K562 (cell line): Measurements from ENCODE around the gene UPF2. TPM values are rescaled to one million over a fixed set of nuclear protein-coding genes. Genes with fewer than 3 reads are reported as not detected.

Source experiments
- ATF4 ChIP-seq: fragments of 450-650 bp; formaldehyde crosslinking; IDR thresholded peaks from 2 replicates; pipeline ENCODE4 v1.4.0; 2022; ENCODE audit warnings: mild to moderate bottlenecking, moderate library complexity
- BRF2 ChIP-seq: IDR thresholded peaks from 3 replicates; pipeline ENCODE4 v1.6.1; 2011; ENCODE audit warnings: borderline replicate concordance, mild to moderate bottlenecking; ENCODE audit not compliant: insufficient read length, insufficient read depth
- CCAR2 ChIP-seq: fragments of 200-400 bp; formaldehyde crosslinking; IDR thresholded peaks from 2 replicates; pipeline ENCODE4 v1.6.1; 2017; ENCODE audit warnings: mild to moderate bottlenecking, low read depth, low read length
- ERF ChIP-seq: fragments of 450-650 bp; formaldehyde crosslinking; IDR thresholded peaks from 2 replicates; pipeline ENCODE4 v1.4.0; 2020; ENCODE audit warnings: mild to moderate bottlenecking, mixed read lengths
- ETV6 ChIP-seq, 3 experiments: fragments of 150-350 bp in 1 of 3; sonication (generic) in 1 of 3; formaldehyde crosslinking in 1 of 3; IDR thresholded peaks; 2 replicates each; pipeline versions ENCODE4 v1.6.1 to v1.8.0; 2014 to 2022; ENCODE audit warnings: borderline replicate concordance in 2 of 3, low read depth in 2 of 3, antibody characterized with exemption in 1 of 3, low read length in 1 of 3, mild to moderate bottlenecking in 1 of 3, missing genetic modification reagents in 1 of 3
- EZH2 ChIP-seq: IDR thresholded peaks from 2 replicates; pipeline ENCODE4 v1.6.1; 2012; ENCODE audit warnings: low read depth, mild to moderate bottlenecking, inconsistent platforms, low read length, borderline replicate concordance
- HIVEP1 ChIP-seq: fragments of 250-450 bp; sonication (Bioruptor Pico); IDR thresholded peaks from 2 replicates; pipeline ENCODE4 v1.4.0; 2020; ENCODE audit warnings: mild to moderate bottlenecking
- IRF1 ChIP-seq: sonication (generic); formaldehyde crosslinking; IDR thresholded peaks from 2 replicates; pipeline ENCODE4 v1.8.0; 2022; ENCODE audit warnings: missing genetic modification reagents, mild to moderate bottlenecking, borderline replicate concordance
- KDM4B ChIP-seq, 2 experiments: fragments of 450-650 bp in 1 of 2; sonication (generic) in 1 of 2; IDR thresholded peaks; 2 replicates each; pipeline ENCODE4 v1.6.1; 2016 to 2017; ENCODE audit warnings: borderline replicate concordance in 2 of 2, antibody characterized with exemption in 1 of 2, low read depth in 1 of 2, mild to moderate bottlenecking in 1 of 2
- L3MBTL2 ChIP-seq: fragments of 450-650 bp; IDR thresholded peaks from 2 replicates; pipeline ENCODE4 v1.6.1; 2016; ENCODE audit warnings: mild to moderate bottlenecking, moderate library complexity
- SMARCA4 ChIP-seq: fragments of 450-650 bp; IDR thresholded peaks from 2 replicates; pipeline ENCODE4 v1.6.1; 2016
- SNRNP70 ChIP-seq: fragments of 200-400 bp; formaldehyde crosslinking; optimal IDR thresholded peaks from 2 replicates; pipeline ENCODE3; 2017; ENCODE audit warnings: low read depth, low read length
- SOX6 ChIP-seq: fragments of 450-650 bp; IDR thresholded peaks from 2 replicates; pipeline ENCODE4 v1.6.1; 2014; ENCODE audit warnings: mild to moderate bottlenecking
- TAF15 ChIP-seq: fragments of 200-400 bp; formaldehyde crosslinking; IDR thresholded peaks from 2 replicates; pipeline ENCODE4 v1.6.1; 2017; ENCODE audit warnings: mild to moderate bottlenecking, low read depth, low read length, moderate library complexity
- ZBTB12 ChIP-seq: fragments of 250-450 bp; sonication (Bioruptor Pico); IDR thresholded peaks from 2 replicates; pipeline ENCODE4 v1.4.0; 2020
- ZNF561 ChIP-seq: fragments of 450-650 bp; formaldehyde crosslinking; conservative IDR thresholded peaks from 2 replicates; pipeline ENCODE4 v1.4.0; 2020; ENCODE audit warnings: mild to moderate bottlenecking, moderate library complexity
- ZNF609 ChIP-seq: sonication (generic); formaldehyde crosslinking; IDR thresholded peaks from 2 replicates; pipeline ENCODE4 v1.8.1; 2023; ENCODE audit warnings: missing genetic modification reagents, mild to moderate bottlenecking, borderline replicate concordance
- ZNF778 ChIP-seq: fragments of 450-650 bp; formaldehyde crosslinking; IDR thresholded peaks from 2 replicates; pipeline ENCODE4 v1.4.0; 2020; ENCODE audit warnings: mild to moderate bottlenecking, moderate library complexity
- polyA plus RNA-seq, 8 experiments: library from polyadenylated mRNA; depleted of rRNA in 4 of 8; stranded (reverse) in 5 of 8; unstranded in 3 of 8; fragments of >200 nt; fragmentation: Nextera tagmentation in 2 of 8; fragmentation: Illumina TruSeq in 1 of 8; extraction: Ambion mirVana in 2 of 8; extraction: Trizol in 1 of 8; gene quantifications; 2 replicates each; pipeline versions ENCODE4 v1.2.1 to v1.2.3, GENCODE V29; 2011 to 2014; ENCODE audit warnings: inconsistent platforms in 1 of 8, missing spikeins in 1 of 8
- total RNA-seq, 7 experiments: library from RNA; depleted of rRNA in 6 of 7; stranded (reverse); fragments of >200 nt in 6 of 7; fragmentation: Illumina TruSeq in 2 of 7; extraction: Trizol in 2 of 7; gene quantifications; 2 replicates each; pipeline versions ENCODE4 v1.2.1 to v1.2.3, GENCODE V29; 2011 to 2021; ENCODE audit warnings: low replicate concordance in 1 of 7

UPF2 gene
- total and polyA plus RNA-seq, 9 of the 15 experiments (the other 6 are each of a cell fraction or from before 2014, with no cell fraction given): 13.9 to 37.7 (median 23.7) TPM

- TF ChIP-seq ZBTB12 (CRISPR knock-in tag) (no peak), SMARCA4 (no peak), L3MBTL2 (peak; percentile 34; the same call in 1 of the 2 replicates), ERF (CRISPR knock-in tag) (no peak), ATF4 (CRISPR knock-in tag) (no peak), TAF15 (no peak), SNRNP70 (no peak), ZNF609 (CRISPR knock-in tag) (no peak), KDM4B (IDR thresholded peaks at IDR 0.05; ENCODE audit: borderline replicate concordance in 2 of 2, low read depth in 1 of 2) (no peak), BRF2 (no peak), CCAR2 (no peak), ZNF561 (no peak), HIVEP1 (no peak), SOX6 (no peak), ETV6 (IDR thresholded peaks at IDR 0.05; ENCODE audit: borderline replicate concordance in 1 of 2, low read depth in 2 of 2, low read length in 1 of 2) (no peak), ETV6 (CRISPR knock-in tag; IDR thresholded peaks at IDR 0.05; ENCODE audit: borderline replicate concordance) (no peak), ZNF778 (CRISPR knock-in tag) (no peak), IRF1 (CRISPR knock-in tag) (no peak), EZH2 (no peak)
These were observed 145.9 kb downstream of the UPF2 start (continued) for GRCh38 chr10:11896549-11897200.
